ENCODE data around the gene CCDC9B.
A peak's percentile ranks its signal among the peaks of the same experiment; 100 is the strongest.

Gene CCDC9B

GRCh38 chr15:40300367-40300766 lies 40.4 kb downstream of the CCDC9B start:
- H3K36me3 ChIP-seq (ENCODE audit: insufficient read depth, insufficient read length, low read length), result no peaks in the 10 kb centered on the region
- DNase-seq (ENCODE audit: low read depth, low spot score), result no peak
- H3K9ac ChIP-seq (ENCODE audit: insufficient read length, low read depth), result no peak overlapping the region
- no peak overlapping the region for H3K4me3 ChIP-seq (ENCODE audit: insufficient read length, low read depth)
- peaks cover 7% of the 10 kb centered on the region; the same call in 1 of the 2 replicates for H3K9me3 ChIP-seq (ENCODE audit: insufficient read depth, low read length)
- peaks cover 11% of the 10 kb centered on the region for H3K4me1 ChIP-seq (ENCODE audit: insufficient read depth, insufficient read length)
- no peaks in the 10 kb centered on the region for H3K27me3 ChIP-seq (ENCODE audit: insufficient read depth, insufficient read length)
- TF ChIP-seq ZNF274 (IDR thresholded peaks at IDR 0.05; ENCODE audit: low read depth, low read length) (no peak), YY1 (IDR thresholded peaks at IDR 0.05; ENCODE audit: insufficient read depth, insufficient read length) (no peak)

GRCh38 chr15:40298216-40298935 lies 42.4 kb downstream of the CCDC9B start:
- TF ChIP-seq SUZ12 (IDR thresholded peaks at IDR 0.05; ENCODE audit: extremely low read depth, insufficient read depth, insufficient read length), result no peak
- Histone ChIP-seq H3K9ac (ENCODE audit: insufficient read length, low read depth) (no peak overlapping the region), H3K4me1 (ENCODE audit: insufficient read depth, insufficient read length) (peaks cover 14% of the 10 kb centered on the region), H3K36me3 (ENCODE audit: insufficient read depth, insufficient read length, low read length) (no peaks in the 10 kb centered on the region), H3K9me3 (ENCODE audit: insufficient read depth, low read length) (peaks cover 7% of the 10 kb centered on the region; the same call in 1 of the 2 replicates), H3K27me3 (ENCODE audit: insufficient read depth, insufficient read length) (peaks cover under 1% of the 10 kb centered on the region), H3K4me3 (ENCODE audit: insufficient read length, low read depth) (no peak overlapping the region)
- no peak for DNase-seq (ENCODE audit: low read depth, low spot score)

- H3K4me3 ChIP-seq (ENCODE audit: insufficient read length, low read depth), result no peak overlapping the region
- H3K4me1 ChIP-seq (ENCODE audit: insufficient read depth, insufficient read length), result peaks cover 11% of the 10 kb centered on the region
- H3K36me3 ChIP-seq (ENCODE audit: insufficient read depth, insufficient read length, low read length), result no peaks in the 10 kb centered on the region
- no peak for TF ChIP-seq ZNF274 (IDR thresholded peaks at IDR 0.05; ENCODE audit: low read depth, low read length)
- no peak for TF ChIP-seq SUZ12 (IDR thresholded peaks at IDR 0.05; ENCODE audit: extremely low read depth, insufficient read depth, insufficient read length)
- no peak for TF ChIP-seq YY1 (IDR thresholded peaks at IDR 0.05; ENCODE audit: insufficient read depth, insufficient read length)
- peaks cover 11% of the 10 kb centered on the region for H3K27me3 ChIP-seq (ENCODE audit: insufficient read depth, insufficient read length)
- H3K9me3 ChIP-seq (ENCODE audit: insufficient read depth, low read length), result peaks cover 7% of the 10 kb centered on the region; the same call in 1 of the 2 replicates
- no peak for DNase-seq (ENCODE audit: low read depth, low spot score)
- no peak overlapping the region for H3K9ac ChIP-seq (ENCODE audit: insufficient read length, low read depth)
Measured at GRCh38 chr15:40297356-40297755, 43.4 kb downstream of the CCDC9B start.

- Histone ChIP-seq H3K4me3 (ENCODE audit: insufficient read length, low read depth) (no peak overlapping the region), H3K27me3 (ENCODE audit: insufficient read depth, insufficient read length) (peaks cover 17% of the 10 kb centered on the region), H3K9ac (ENCODE audit: insufficient read length, low read depth) (no peak overlapping the region), H3K36me3 (ENCODE audit: insufficient read depth, insufficient read length, low read length) (no peaks in the 10 kb centered on the region), H3K4me1 (ENCODE audit: insufficient read depth, insufficient read length) (peaks cover 7% of the 10 kb centered on the region), H3K9me3 (ENCODE audit: insufficient read depth, low read length) (peaks cover 7% of the 10 kb centered on the region; the same call in 1 of the 2 replicates)
- no peak for TF ChIP-seq YY1 (IDR thresholded peaks at IDR 0.05; ENCODE audit: insufficient read depth, insufficient read length)
- no peak for DNase-seq (ENCODE audit: low read depth, low spot score)
Measured at GRCh38 chr15:40296561-40297230, 44.0 kb downstream of the CCDC9B start.

GRCh38 chr15:40295877-40296560 lies 44.7 kb downstream of the CCDC9B start:
- H3K27me3 ChIP-seq (ENCODE audit: insufficient read depth, insufficient read length), result peaks cover 20% of the 10 kb centered on the region
- H3K9me3 ChIP-seq (ENCODE audit: insufficient read depth, low read length), result peaks cover 7% of the 10 kb centered on the region; the same call in 1 of the 2 replicates
- H3K9ac ChIP-seq (ENCODE audit: insufficient read length, low read depth), result peak overlapping the region; percentile 17
- TF ChIP-seq SUZ12 (IDR thresholded peaks at IDR 0.05; ENCODE audit: extremely low read depth, insufficient read depth, insufficient read length), result no peak
- TF ChIP-seq ZNF274 (IDR thresholded peaks at IDR 0.05; ENCODE audit: low read depth, low read length), result no peak
- TF ChIP-seq YY1 (IDR thresholded peaks at IDR 0.05; ENCODE audit: insufficient read depth, insufficient read length), result no peak
- H3K4me1 ChIP-seq (ENCODE audit: insufficient read depth, insufficient read length), result peaks cover 7% of the 10 kb centered on the region
- H3K4me3 ChIP-seq (ENCODE audit: insufficient read length, low read depth), result no peak overlapping the region
- H3K36me3 ChIP-seq (ENCODE audit: insufficient read depth, insufficient read length, low read length), result no peaks in the 10 kb centered on the region
- DNase-seq (ENCODE audit: low read depth, low spot score), result no peak

DNA sequence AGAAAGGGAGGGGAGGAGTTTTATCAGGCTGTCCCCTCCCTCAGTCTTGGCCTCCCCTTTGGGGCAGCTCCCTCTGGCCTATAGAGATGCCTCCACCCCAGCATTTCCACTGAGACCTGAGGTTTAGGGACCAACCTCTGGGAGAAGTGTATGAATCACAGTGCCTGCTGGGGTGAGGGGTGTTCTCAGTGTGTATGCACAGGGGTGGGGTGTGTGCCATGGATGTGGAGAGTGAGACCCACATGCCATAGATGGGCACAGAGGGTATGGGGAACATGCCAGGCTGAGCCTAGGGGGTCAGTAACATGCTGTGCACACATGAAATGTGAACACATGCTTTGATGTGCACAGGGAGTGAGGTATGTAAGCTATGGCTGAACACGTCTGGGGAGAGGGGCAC lies 45.4 kb downstream of the CCDC9B start:
- Histone ChIP-seq H3K36me3 (ENCODE audit: insufficient read depth, insufficient read length, low read length) (no peaks in the 10 kb centered on the region), H3K9ac (ENCODE audit: insufficient read length, low read depth) (no peak overlapping the region), H3K4me1 (ENCODE audit: insufficient read depth, insufficient read length) (peaks cover 4% of the 10 kb centered on the region), H3K9me3 (ENCODE audit: insufficient read depth, low read length) (peaks cover 5% of the 10 kb centered on the region; the same call in 1 of the 2 replicates), H3K4me3 (ENCODE audit: insufficient read length, low read depth) (no peak overlapping the region), H3K27me3 (ENCODE audit: insufficient read depth, insufficient read length) (peaks cover 22% of the 10 kb centered on the region)
- no peak for DNase-seq (ENCODE audit: low read depth, low spot score)
- TF ChIP-seq SUZ12 (IDR thresholded peaks at IDR 0.05; ENCODE audit: extremely low read depth, insufficient read depth, insufficient read length), result no peak
- TF ChIP-seq ZNF274 (IDR thresholded peaks at IDR 0.05; ENCODE audit: low read depth, low read length), result no peak
- TF ChIP-seq YY1 (IDR thresholded peaks at IDR 0.05; ENCODE audit: insufficient read depth, insufficient read length), result no peak
